ENCODE data around the gene RPL12.

RPL12 gene

GRCh38 chr9:127428348-127428747 is 22.9 kb downstream of the RPL12 start:
- FAIRE-seq (no peak), DNase-seq (ENCODE audit: insufficient read length) (no peak)
- TF ChIP-seq POLR2A (IDR thresholded peaks at IDR 0.05; ENCODE audit: low read depth, low read length) (no peak), TAF1 (IDR thresholded peaks at IDR 0.05; ENCODE audit: borderline replicate concordance, low read depth, low read length) (no peak), POLR2AphosphoS5 (IDR thresholded peaks at IDR 0.05; ENCODE audit: low read depth, low read length) (no peak)

- DNase-seq (ENCODE audit: insufficient read length) (no peak), FAIRE-seq (no peak)
- TF ChIP-seq POLR2A (IDR thresholded peaks at IDR 0.05; ENCODE audit: low read depth, low read length) (no peak), POLR2AphosphoS5 (IDR thresholded peaks at IDR 0.05; ENCODE audit: low read depth, low read length) (no peak), TAF1 (IDR thresholded peaks at IDR 0.05; ENCODE audit: borderline replicate concordance, low read depth, low read length) (no peak)
These were observed 24.4 kb downstream of the RPL12 start for GRCh38 chr9:127426756-127427155.

GRCh38 chr9:127424676-127424999 is 26.6 kb downstream of the RPL12 start:
- DNase-seq (ENCODE audit: insufficient read length), result no peak
- no peak for FAIRE-seq
- TF ChIP-seq TAF1 (IDR thresholded peaks at IDR 0.05; ENCODE audit: borderline replicate concordance, low read depth, low read length) (no peak), POLR2A (IDR thresholded peaks at IDR 0.05; ENCODE audit: low read depth, low read length) (no peak), POLR2AphosphoS5 (IDR thresholded peaks at IDR 0.05; ENCODE audit: low read depth, low read length) (no peak)

GRCh38 chr9:127423934-127424675 is 27.1 kb downstream of the RPL12 start, which contains the start of gene ZNF79:
Gene ZNF79 (plus strand): TSS chr9:127424382. CDS start chr9:127424788, 406 bp downstream.
- TF ChIP-seq POLR2AphosphoS5 (IDR thresholded peaks at IDR 0.05; ENCODE audit: low read depth, low read length) (peak; percentile 90), TAF1 (IDR thresholded peaks at IDR 0.05; ENCODE audit: borderline replicate concordance, low read depth, low read length) (peak; percentile 75), POLR2A (IDR thresholded peaks at IDR 0.05; ENCODE audit: low read depth, low read length) (peak; percentile 92)
- DNase-seq (ENCODE audit: insufficient read length) (peak; percentile 95), FAIRE-seq (peak; percentile 95)

- DNase-seq (ENCODE audit: insufficient read length) (no peak), FAIRE-seq (peak; percentile 33)
- TF ChIP-seq TAF1 (IDR thresholded peaks at IDR 0.05; ENCODE audit: borderline replicate concordance, low read depth, low read length) (no peak), POLR2AphosphoS5 (IDR thresholded peaks at IDR 0.05; ENCODE audit: low read depth, low read length) (no peak), POLR2A (IDR thresholded peaks at IDR 0.05; ENCODE audit: low read depth, low read length) (no peak)
These were observed 27.7 kb downstream of the RPL12 start for GRCh38 chr9:127423476-127423933.

GRCh38 chr9:127422787-127423186 is 28.4 kb downstream of the RPL12 start:
- DNase-seq (ENCODE audit: insufficient read length), result no peak
- no peak for FAIRE-seq
- TF ChIP-seq POLR2AphosphoS5 (IDR thresholded peaks at IDR 0.05; ENCODE audit: low read depth, low read length), result no peak
- TF ChIP-seq POLR2A (IDR thresholded peaks at IDR 0.05; ENCODE audit: low read depth, low read length), result no peak
- no peak for TF ChIP-seq TAF1 (IDR thresholded peaks at IDR 0.05; ENCODE audit: borderline replicate concordance, low read depth, low read length)

- no peak for DNase-seq (ENCODE audit: insufficient read length)
- TF ChIP-seq TAF1 (IDR thresholded peaks at IDR 0.05; ENCODE audit: borderline replicate concordance, low read depth, low read length) (no peak), POLR2AphosphoS5 (IDR thresholded peaks at IDR 0.05; ENCODE audit: low read depth, low read length) (no peak), POLR2A (IDR thresholded peaks at IDR 0.05; ENCODE audit: low read depth, low read length) (no peak)
These were observed 28.9 kb downstream of the RPL12 start for GRCh38 chr9:127422133-127422782.

GRCh38 chr9:127421057-127421456 is 30.1 kb downstream of the RPL12 start:
- FAIRE-seq, result no peak
- DNase-seq (ENCODE audit: insufficient read length), result no peak
- no peak for TF ChIP-seq TAF1 (IDR thresholded peaks at IDR 0.05; ENCODE audit: borderline replicate concordance, low read depth, low read length)
- no peak for TF ChIP-seq POLR2A (IDR thresholded peaks at IDR 0.05; ENCODE audit: low read depth, low read length)
- TF ChIP-seq POLR2AphosphoS5 (IDR thresholded peaks at IDR 0.05; ENCODE audit: low read depth, low read length), result no peak

More at GRCh38 chr9:127422133-127422782, 28.9 kb downstream of the RPL12 start:
- FAIRE-seq, result no peak

- TF ChIP-seq POLR2AphosphoS5 (IDR thresholded peaks at IDR 0.05; ENCODE audit: low read depth, low read length), result no peak
- TF ChIP-seq POLR2A (IDR thresholded peaks at IDR 0.05; ENCODE audit: low read depth, low read length), result no peak
- no peak for TF ChIP-seq TAF1 (IDR thresholded peaks at IDR 0.05; ENCODE audit: borderline replicate concordance, low read depth, low read length)
- DNase-seq (ENCODE audit: insufficient read length) (no peak), FAIRE-seq (no peak)
These were observed 31.9 kb downstream of the RPL12 start for GRCh38 chr9:127419348-127419747.

GRCh38 chr9:127418037-127418471 is 33.2 kb downstream of the RPL12 start:
- no peak for TF ChIP-seq TAF1 (IDR thresholded peaks at IDR 0.05; ENCODE audit: borderline replicate concordance, low read depth, low read length)
- no peak for TF ChIP-seq POLR2AphosphoS5 (IDR thresholded peaks at IDR 0.05; ENCODE audit: low read depth, low read length)
- TF ChIP-seq POLR2A (IDR thresholded peaks at IDR 0.05; ENCODE audit: low read depth, low read length), result no peak
- peak; percentile 45 for DNase-seq (ENCODE audit: insufficient read length)
- FAIRE-seq, result no peak

GRCh38 chr9:127417131-127418036 is 33.8 kb downstream of the RPL12 start:
- FAIRE-seq (no peak), DNase-seq (ENCODE audit: insufficient read length) (no peak)
- no peak for TF ChIP-seq TAF1 (IDR thresholded peaks at IDR 0.05; ENCODE audit: borderline replicate concordance, low read depth, low read length)
- TF ChIP-seq POLR2AphosphoS5 (IDR thresholded peaks at IDR 0.05; ENCODE audit: low read depth, low read length), result no peak
- no peak for TF ChIP-seq POLR2A (IDR thresholded peaks at IDR 0.05; ENCODE audit: low read depth, low read length)
